ENCODE measurements around the gene CCDC12.

CCDC12 gene

GRCh38 chr3:46935989-46936558 lies 40.5 kb downstream of the CCDC12 start:
- no peak for DNase-seq (ENCODE audit: low read depth)

- DNase-seq (ENCODE audit: low read depth): peak; percentile 97
These were observed 41.2 kb downstream of the CCDC12 start for GRCh38 chr3:46935168-46935858.

GRCh38 chr3:46934498-46935167 lies 41.9 kb downstream of the CCDC12 start:
- peak; percentile 20 for DNase-seq (ENCODE audit: low read depth)

GRCh38 chr3:46934072-46934471 lies 42.5 kb downstream of the CCDC12 start:
- DNase-seq (ENCODE audit: low read depth): no peak

- no peak for DNase-seq (ENCODE audit: low read depth)
These were observed 43.3 kb downstream of the CCDC12 start for GRCh38 chr3:46933261-46933660.

GRCh38 chr3:46932455-46933225 lies 43.9 kb downstream of the CCDC12 start:
- no peak for DNase-seq (ENCODE audit: low read depth)

GRCh38 chr3:46931631-46932331 lies 44.8 kb downstream of the CCDC12 start:
- peak; percentile 49 for DNase-seq (ENCODE audit: low read depth)

- DNase-seq (ENCODE audit: low read depth): no peak
These were observed 45.6 kb downstream of the CCDC12 start for GRCh38 chr3:46930945-46931403.

GRCh38 chr3:46930166-46930944 lies 46.2 kb downstream of the CCDC12 start:
- DNase-seq (ENCODE audit: low read depth): no peak

GRCh38 chr3:46929324-46929723 lies 47.2 kb downstream of the CCDC12 start:
- no peak for DNase-seq (ENCODE audit: low read depth)

GRCh38 chr3:46928282-46928681 lies 48.3 kb downstream of the CCDC12 start:
- DNase-seq (ENCODE audit: low read depth): no peak

GRCh38 chr3:46927718-46928073 lies 48.8 kb downstream of the CCDC12 start:
- no peak for DNase-seq (ENCODE audit: low read depth)

- DNase-seq (ENCODE audit: low read depth): no peak
These were observed 49.5 kb downstream of the CCDC12 start for GRCh38 chr3:46926871-46927717.

GRCh38 chr3:46926447-46926846 lies 50.1 kb downstream of the CCDC12 start:
- DNase-seq (ENCODE audit: low read depth): no peak

- peak; percentile 65 for DNase-seq (ENCODE audit: low read depth)
These were observed 50.5 kb downstream of the CCDC12 start for GRCh38 chr3:46926039-46926438.

- no peak for DNase-seq (ENCODE audit: low read depth)
These were observed 51.0 kb downstream of the CCDC12 start for GRCh38 chr3:46925585-46925934.

- DNase-seq (ENCODE audit: low read depth): no peak
These were observed 51.5 kb downstream of the CCDC12 start for GRCh38 chr3:46924921-46925584.

- no peak for DNase-seq (ENCODE audit: low read depth)
These were observed 52.8 kb downstream of the CCDC12 start for GRCh38 chr3:46923559-46924350.
